ENCODE results near the gene LAMA2.

DNA sequence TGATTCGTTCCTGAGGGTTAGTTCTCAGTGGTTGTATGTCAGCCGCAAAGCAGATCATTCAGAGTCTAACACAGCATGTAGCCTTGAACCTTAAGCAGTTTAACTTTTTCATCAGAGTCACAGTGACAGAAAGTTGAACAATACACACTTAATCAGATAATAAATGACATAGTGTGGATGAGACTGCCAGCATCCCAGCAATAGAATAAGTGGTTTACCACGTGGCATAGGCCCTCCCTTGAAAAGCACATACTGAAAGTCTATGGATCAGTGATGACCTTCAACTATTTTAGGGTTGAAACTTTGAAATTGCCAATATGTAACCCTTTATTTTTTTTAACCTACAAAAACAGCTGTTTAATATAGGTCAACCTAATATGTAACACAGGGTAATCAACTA lies 561.7 kb downstream of the LAMA2 start:
- TF ChIP-seq CTCF (conservative IDR thresholded peaks at IDR 0.05 in 1 of 2, IDR thresholded peaks at IDR 0.05 in 1 of 2; ENCODE audit: extremely low read depth in 1 of 2, insufficient read depth in 1 of 2, low read depth in 1 of 2, low read length in 2 of 2) (no peak), EZH2 (IDR thresholded peaks at IDR 0.05; ENCODE audit: borderline replicate concordance, low read length) (no peak)
